Gastroesophageal sphincter (tissue), 4 donors: ENCODE results near the gene COG8. TPM values are rescaled to one million over a fixed set of nuclear protein-coding genes. Genes with fewer than 3 reads are reported as not detected.

ENCODE experiments used
- ATAC-seq: fragments of 150-250 bp; one replicate; pipeline ENCODE4 v1.9.1; 2016; ENCODE audit warnings: mild to moderate bottlenecking, moderate library complexity
- H3K27ac ChIP-seq, 4 donors: fragments of 200-600 bp; sonication (generic) in 3 of 4; 1 replicate in 3 of 4; 2 replicates in 1 of 4; pipeline ENCODE4 v1.5.1; 2016 to 2019
- H3K27me3 ChIP-seq: fragments of 200-600 bp; sonication (generic); one replicate; pipeline ENCODE4 v1.5.1; 2019
- H3K36me3 ChIP-seq, 2 donors: fragments of 200-600 bp; sonication (generic); one replicate each; pipeline ENCODE4 v1.5.1; 2019; ENCODE audit warnings: control low read depth in 1 of 2
- H3K4me1 ChIP-seq, 3 donors: fragments of 200-600 bp; sonication (generic); 1 replicate in 2 of 3; 2 replicates in 1 of 3; pipeline ENCODE4 v1.5.1; 2016 to 2019; ENCODE audit warnings: control low read depth in 2 of 3
- H3K4me3 ChIP-seq, 2 donors: fragments of 200-600 bp; sonication (generic); one replicate each; pipeline ENCODE4 v1.5.1; 2019; ENCODE audit warnings: mild to moderate bottlenecking in 1 of 2, moderate library complexity in 1 of 2
- H3K9me3 ChIP-seq, 3 donors: fragments of 200-600 bp; sonication (generic); one replicate each; pipeline ENCODE4 v1.5.1; 2017 to 2019; ENCODE audit warnings: control low read depth in 2 of 3
- CTCF ChIP-seq, 4 experiments: fragments of 200-600 bp in 2 of 4; fragments of 450-650 bp in 2 of 4; sonication (generic) in 1 of 4; IDR thresholded peaks; one replicate each; pipeline ENCODE4 v1.5.1; 2017 to 2019; ENCODE audit warnings: antibody characterized with exemption in 4 of 4, mild to moderate bottlenecking in 2 of 4, moderate library complexity in 2 of 4
- EP300 ChIP-seq: sonication (generic); formaldehyde crosslinking; IDR thresholded peaks from one replicate; pipeline ENCODE4 v1.6.1; 2017; ENCODE audit warnings: antibody characterized with exemption, mild to moderate bottlenecking
- POLR2A ChIP-seq, 2 donors: fragments of 450-650 bp; IDR thresholded peaks; one replicate each; pipeline ENCODE4 v1.6.1; 2017; ENCODE audit warnings: antibody characterized with exemption in 2 of 2, mild to moderate bottlenecking in 2 of 2, moderate library complexity in 1 of 2
- POLR2AphosphoS5 ChIP-seq: sonication (generic); formaldehyde crosslinking; IDR thresholded peaks from one replicate; pipeline ENCODE4 v1.6.1; 2017; ENCODE audit warnings: antibody characterized with exemption
- WGBS, 2 donors: methylation state at CpG; one replicate each; pipeline ENCODE4 v1.1.5; 2018; ENCODE audit warnings: low coverage in 1 of 2; 5-methylcytosine and 5-hydroxymethylcytosine counted together
- total RNA-seq, 4 donors: library from RNA; depleted of rRNA; stranded (reverse); fragments of >200 nt; gene quantifications; one replicate each; pipeline ENCODE4 v1.1.0, GENCODE V29; 2016

Gene COG8
- total RNA-seq, 4 donors from 2014 or later: 33.3 to 48.6 (median 43.5) TPM

GRCh38 chr16:69318177-69318910 is 21.0 kb downstream of the COG8 start:
- H3K36me3 ChIP-seq: peaks cover 0 to 100% of the 10 kb centered on the region in 2 donors
- H3K9me3 ChIP-seq: no peaks in the 10 kb centered on the region
- H3K27ac ChIP-seq: no peak overlapping the region
- WGBS, 2 donors: 100% methylated on average over 2 of the region's 30 CpGs; no CpG with 5 or more reads in 1 of the 2 donors
- H3K27me3 ChIP-seq: no peaks in the 10 kb centered on the region
- no peak for ATAC-seq
- no peak overlapping the region for H3K4me3 ChIP-seq
- peaks cover 0 to 22% (median 0%) of the 10 kb centered on the region in 3 donors for H3K4me1 ChIP-seq
- no peak for TF ChIP-seq POLR2AphosphoS5
- TF ChIP-seq CTCF (IDR thresholded peaks at IDR 0.05): no peak
- TF ChIP-seq POLR2A (IDR thresholded peaks at IDR 0.05): no peak
- no peak for TF ChIP-seq EP300

GRCh38 chr16:69316595-69317034 is 22.7 kb downstream of the COG8 start:
- peaks cover 0 to 89% of the 10 kb centered on the region in 2 donors for H3K36me3 ChIP-seq
- no peaks in the 10 kb centered on the region for H3K27me3 ChIP-seq
- ATAC-seq: no peak
- no peak overlapping the region for H3K4me3 ChIP-seq
- TF ChIP-seq CTCF (IDR thresholded peaks at IDR 0.05) (no peak), POLR2A (IDR thresholded peaks at IDR 0.05) (no peak), POLR2AphosphoS5 (no peak)
- no peaks in the 10 kb centered on the region for H3K9me3 ChIP-seq
- WGBS, 2 donors: 97% methylated on average over 8 of the region's 17 CpGs; no CpG with 5 or more reads in 1 of the 2 donors
- H3K4me1 ChIP-seq: peaks cover 0 to 39% (median 11%) of the 10 kb centered on the region in 3 donors
- H3K27ac ChIP-seq: no peak overlapping the region

GRCh38 chr16:69315486-69316311 is 23.7 kb downstream of the COG8 start:
- H3K4me3 ChIP-seq: no peak overlapping the region
- 80 to 86% methylated on average over 1 to 18 of the region's 30 CpGs for WGBS, 2 donors
- no peaks in the 10 kb centered on the region for H3K9me3 ChIP-seq
- ATAC-seq: no peak
- H3K4me1 ChIP-seq: peaks cover 0 to 39% (median 11%) of the 10 kb centered on the region in 3 donors
- no peak for TF ChIP-seq POLR2A (IDR thresholded peaks at IDR 0.05)
- H3K36me3 ChIP-seq: peaks cover 0 to 79% of the 10 kb centered on the region in 2 donors
- no peak overlapping the region for H3K27ac ChIP-seq
- H3K27me3 ChIP-seq: no peaks in the 10 kb centered on the region

- Histone ChIP-seq H3K4me1 (peaks cover 0 to 45% (median 14%) of the 10 kb centered on the region in 3 donors), H3K36me3 (peaks cover 0 to 68% of the 10 kb centered on the region in 2 donors), H3K27ac (no peak overlapping the region), H3K4me3 (no peak overlapping the region), H3K9me3 (no peaks in the 10 kb centered on the region), H3K27me3 (no peaks in the 10 kb centered on the region)
- no peak for ATAC-seq
- TF ChIP-seq POLR2A (IDR thresholded peaks at IDR 0.05) (no peak), CTCF (IDR thresholded peaks at IDR 0.05) (no peak), POLR2AphosphoS5 (no peak), EP300 (no peak)
- 75 to 96% methylated on average over 3 to 4 of the region's 11 CpGs for WGBS, 2 donors
Measured at GRCh38 chr16:69314534-69314933, 24.8 kb downstream of the COG8 start.

- 92 to 100% methylated on average over 5 of the region's 5 CpGs for WGBS, 2 donors
- ATAC-seq: no peak
- H3K27ac ChIP-seq: no peak overlapping the region
- no peak for TF ChIP-seq EP300
- no peak for TF ChIP-seq POLR2AphosphoS5
- no peak for TF ChIP-seq POLR2A (IDR thresholded peaks at IDR 0.05)
- no peak for TF ChIP-seq CTCF (IDR thresholded peaks at IDR 0.05)
- H3K4me3 ChIP-seq: no peak overlapping the region
- H3K36me3 ChIP-seq: peaks cover 0 to 57% of the 10 kb centered on the region in 2 donors
- peaks cover 0 to 45% (median 14%) of the 10 kb centered on the region in 3 donors for H3K4me1 ChIP-seq
- H3K9me3 ChIP-seq: no peaks in the 10 kb centered on the region
- no peaks in the 10 kb centered on the region for H3K27me3 ChIP-seq
Measured at GRCh38 chr16:69313469-69313868, 25.9 kb downstream of the COG8 start.
